GM18873 (cell line): ENCODE results near the gene TJP2.
"Not testable (repeated sequence)": the region's sequence is repeated elsewhere in the genome, so short reads cannot be mapped to it uniquely, and the experiment has no call there.

Experiments used
- ATAC-seq: cut with Tn5 transposase; IDR thresholded peaks from one replicate; pipeline ENCODE4 v1.9.1; 2021; ENCODE audit warnings: mild to moderate bottlenecking, moderate library complexity, moderate number of reproducible peaks; ENCODE audit not compliant: unreplicated experiment, low FRiP score

The TJP2 gene

GRCh38 chr9:69157751-69158466, 16.2 kb upstream of the TJP2 start:
- ATAC-seq: no peak

- ATAC-seq: no peak
Observed at GRCh38 chr9:69158471-69158870, 15.6 kb upstream of the TJP2 start.

GRCh38 chr9:69164573-69164972, 9.5 kb upstream of the TJP2 start:
- not testable (repeated sequence) for ATAC-seq

- ATAC-seq: no peak
Observed at GRCh38 chr9:69165581-69165980, 8.5 kb upstream of the TJP2 start.

GRCh38 chr9:69168709-69169217, 5.3 kb upstream of the TJP2 start:
- ATAC-seq: peak; percentile 42

GRCh38 chr9:69170231-69170630, 3.8 kb upstream of the TJP2 start:
- no peak for ATAC-seq

GRCh38 chr9:69171049-69171448, 3.0 kb upstream of the TJP2 start:
- no peak for ATAC-seq

GRCh38 chr9:69171517-69171916, 2.6 kb upstream of the TJP2 start:
- no peak for ATAC-seq

GRCh38 chr9:69172895-69173294, 1.2 kb upstream of the TJP2 start:
- ATAC-seq: no peak

- no peak for ATAC-seq
Observed at GRCh38 chr9:69173497-69173890, 583 bp upstream of the TJP2 start.

GRCh38 chr9:69174616-69175463, 763 bp downstream of the TJP2 start:
- peak; percentile 61 for ATAC-seq

GRCh38 chr9:69175486-69175885, 1.4 kb downstream of the TJP2 start:
- ATAC-seq: peak; percentile 7

- no peak for ATAC-seq
Observed at GRCh38 chr9:69176471-69177171, 2.5 kb downstream of the TJP2 start.

- ATAC-seq: no peak
Observed at GRCh38 chr9:69178583-69179011, 4.5 kb downstream of the TJP2 start.

- no peak for ATAC-seq
Observed at GRCh38 chr9:69179037-69179436, 5.0 kb downstream of the TJP2 start.

- no peak for ATAC-seq
Observed at GRCh38 chr9:69180200-69180599, 6.1 kb downstream of the TJP2 start.

- no peak for ATAC-seq
Observed at GRCh38 chr9:69180670-69181069, 6.6 kb downstream of the TJP2 start.

- ATAC-seq: no peak
Observed at GRCh38 chr9:69181908-69182353, 7.9 kb downstream of the TJP2 start.

- no peak for ATAC-seq
Observed at GRCh38 chr9:69184266-69184665, 10.2 kb downstream of the TJP2 start.

- ATAC-seq: no peak
Observed at GRCh38 chr9:69186841-69187611, 12.9 kb downstream of the TJP2 start.
